Rectal smooth muscle tissue (tissue), 1 donor: ENCODE measurements around the gene BOD1L1.

Source experiments
- H3K27ac ChIP-seq: one replicate; pipeline ENCODE4 v1.7.0; 2013; ENCODE audit warnings: low read depth, low read length, inconsistent platforms
- H3K27me3 ChIP-seq: one replicate; pipeline ENCODE4 v1.7.0; 2013; ENCODE audit warnings: low read length; ENCODE audit not compliant: control insufficient read depth, insufficient read depth
- H3K36me3 ChIP-seq: one replicate; pipeline ENCODE4 v1.7.0; 2013; ENCODE audit warnings: low read length; ENCODE audit not compliant: control insufficient read depth, insufficient read depth
- H3K4me1 ChIP-seq: one replicate; pipeline ENCODE4 v1.7.0; 2013; ENCODE audit warnings: low read length; ENCODE audit not compliant: control insufficient read depth, insufficient read depth
- H3K4me3 ChIP-seq: one replicate; pipeline ENCODE4 v1.7.0; 2013; ENCODE audit warnings: low read length
- H3K9ac ChIP-seq: one replicate; pipeline ENCODE4 v1.7.0; 2013; ENCODE audit warnings: low read length

The BOD1L1 gene

GRCh38 chr4:13627606-13628311 is at the start of gene BOD1L1:
Gene BOD1L1 (minus strand): TSS chr4:13627725. CDS start chr4:13627587, 138 bp downstream.
- peaks cover 11% of the 10 kb centered on the region for H3K4me1 ChIP-seq
- H3K27ac ChIP-seq: peak within 1 kb of the TSS; percentile 92
- H3K36me3 ChIP-seq: no peaks in the 10 kb centered on the region
- no peaks in the 10 kb centered on the region for H3K27me3 ChIP-seq
- peak within 1 kb of the TSS; percentile 94 for H3K9ac ChIP-seq
- peak within 1 kb of the TSS; percentile 98 for H3K4me3 ChIP-seq

GRCh38 chr4:13674971-13675370 is 47.4 kb upstream of the BOD1L1 start:
- no peaks in the 10 kb centered on the region for H3K4me1 ChIP-seq
- no peak overlapping the region for H3K4me3 ChIP-seq
- H3K9ac ChIP-seq: no peak overlapping the region
- H3K36me3 ChIP-seq: no peaks in the 10 kb centered on the region
- no peaks in the 10 kb centered on the region for H3K27me3 ChIP-seq
- no peak overlapping the region for H3K27ac ChIP-seq

DNA sequence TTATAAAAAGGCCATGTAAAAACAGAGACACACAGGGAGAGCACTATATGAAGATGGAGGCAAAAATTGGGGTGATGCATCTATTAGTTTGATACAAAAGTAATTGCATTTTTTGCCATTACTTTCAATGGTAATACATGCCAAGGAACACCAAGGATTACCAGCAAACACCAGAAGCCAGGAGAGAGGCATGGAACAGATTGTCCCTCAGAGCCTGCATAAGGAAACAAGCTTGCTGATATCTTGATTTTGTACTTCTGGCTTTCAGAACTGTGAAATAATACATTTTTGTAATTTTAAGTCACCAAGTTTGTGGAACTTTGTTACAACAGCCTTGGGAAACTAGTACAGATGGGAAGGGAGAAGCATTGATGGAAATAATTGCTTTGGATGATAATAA is 45.6 kb upstream of the BOD1L1 start:
- no peak overlapping the region for H3K27ac ChIP-seq
- H3K27me3 ChIP-seq: no peaks in the 10 kb centered on the region
- H3K4me3 ChIP-seq: no peak overlapping the region
- no peaks in the 10 kb centered on the region for H3K36me3 ChIP-seq
- H3K9ac ChIP-seq: no peak overlapping the region
- no peaks in the 10 kb centered on the region for H3K4me1 ChIP-seq

GRCh38 chr4:13670456-13671160 is 43.1 kb upstream of the BOD1L1 start:
- Histone ChIP-seq H3K9ac (no peak overlapping the region), H3K27me3 (no peaks in the 10 kb centered on the region), H3K27ac (no peak overlapping the region), H3K4me1 (no peaks in the 10 kb centered on the region), H3K36me3 (no peaks in the 10 kb centered on the region), H3K4me3 (no peak overlapping the region)

DNA sequence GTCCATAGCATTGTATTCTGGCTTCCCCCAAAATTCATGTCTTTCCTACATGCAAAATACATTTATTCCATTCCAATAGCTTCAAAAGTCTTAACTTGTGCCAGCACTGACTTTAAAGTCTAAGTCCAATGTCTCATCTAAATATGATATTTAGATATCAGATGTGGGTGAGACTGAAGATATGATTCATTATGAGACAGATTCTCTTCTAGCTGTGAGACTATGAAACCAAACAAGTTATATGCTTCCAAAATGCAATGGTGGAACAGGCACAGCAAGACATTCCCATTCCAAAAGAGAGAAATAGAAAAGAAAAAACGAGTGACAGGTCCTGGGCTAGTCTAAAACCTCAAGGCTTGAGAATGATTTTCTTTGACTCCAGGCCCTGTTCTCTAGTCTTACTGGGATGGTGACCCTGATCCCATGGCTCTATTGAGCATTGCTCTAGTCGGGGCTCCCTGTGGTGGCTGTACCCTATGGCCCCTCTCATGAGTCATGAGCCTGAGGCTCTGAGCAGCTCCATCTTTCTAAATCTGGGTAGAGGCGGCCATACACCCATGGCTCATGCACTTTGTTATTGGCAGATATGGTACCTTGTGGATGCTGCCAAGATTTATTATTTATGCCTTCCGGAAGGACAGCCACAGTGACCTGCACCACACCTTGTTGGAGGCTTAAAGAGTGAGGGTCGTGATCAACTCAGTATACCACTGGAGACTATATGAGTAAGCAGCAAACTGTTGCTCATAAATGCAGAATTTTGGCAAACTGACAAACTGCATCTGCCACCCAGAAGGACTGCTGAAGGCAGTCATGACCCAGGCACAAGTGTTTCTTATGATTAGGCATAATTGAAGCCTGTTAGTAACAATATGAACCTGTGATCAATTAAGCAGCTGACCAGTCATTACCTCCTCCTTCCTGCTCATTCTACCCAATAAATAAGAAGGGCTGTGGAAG is 38.5 kb upstream of the BOD1L1 start:
- no peaks in the 10 kb centered on the region for H3K4me1 ChIP-seq
- H3K4me3 ChIP-seq: no peak overlapping the region
- H3K27me3 ChIP-seq: no peaks in the 10 kb centered on the region
- no peak overlapping the region for H3K27ac ChIP-seq
- no peak overlapping the region for H3K9ac ChIP-seq
- H3K36me3 ChIP-seq: no peaks in the 10 kb centered on the region

DNA sequence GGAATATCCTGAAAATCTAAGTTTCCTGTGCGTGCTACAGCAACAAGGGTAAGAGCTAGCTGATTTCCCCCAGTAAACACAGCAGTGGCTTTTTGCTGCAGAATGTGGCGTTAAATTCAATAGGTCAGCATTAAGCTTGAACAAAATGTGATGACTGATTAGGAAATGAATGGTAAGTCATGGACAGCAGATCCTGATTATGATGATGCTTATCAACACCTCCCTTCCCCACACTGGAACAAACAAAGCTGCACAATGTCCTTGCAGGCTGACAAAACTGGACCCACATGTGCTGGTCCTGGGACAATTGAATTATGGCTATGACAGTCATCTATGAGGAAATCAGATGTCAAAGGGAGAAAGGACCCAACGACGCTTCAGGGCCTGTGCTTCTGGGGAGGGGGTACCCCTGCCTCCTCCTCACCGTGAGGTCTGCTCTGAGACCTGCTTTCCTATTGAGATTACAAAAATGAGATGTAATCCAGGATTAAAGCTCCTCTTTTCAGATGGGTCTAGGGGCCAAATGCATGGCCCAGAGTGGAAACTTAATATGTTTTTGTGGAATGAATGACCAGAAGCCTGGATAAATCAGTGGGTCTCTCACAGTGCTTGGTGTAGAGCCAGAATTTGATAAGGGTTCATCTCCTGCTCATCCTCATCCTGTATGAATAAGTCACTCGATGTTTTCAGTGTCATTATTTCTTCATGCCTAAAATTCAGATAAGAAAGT is 32.0 kb upstream of the BOD1L1 start:
- Histone ChIP-seq H3K27me3 (no peaks in the 10 kb centered on the region), H3K36me3 (no peaks in the 10 kb centered on the region), H3K9ac (no peak overlapping the region), H3K4me3 (no peak overlapping the region), H3K4me1 (no peaks in the 10 kb centered on the region), H3K27ac (no peak overlapping the region)

- no peaks in the 10 kb centered on the region for H3K4me1 ChIP-seq
- peak overlapping the region; percentile 23 for H3K4me3 ChIP-seq
- H3K27me3 ChIP-seq: no peaks in the 10 kb centered on the region
- no peak overlapping the region for H3K9ac ChIP-seq
- no peak overlapping the region for H3K27ac ChIP-seq
- H3K36me3 ChIP-seq: no peaks in the 10 kb centered on the region
Measured at GRCh38 chr4:13656569-13657405, 29.3 kb upstream of the BOD1L1 start.

DNA sequence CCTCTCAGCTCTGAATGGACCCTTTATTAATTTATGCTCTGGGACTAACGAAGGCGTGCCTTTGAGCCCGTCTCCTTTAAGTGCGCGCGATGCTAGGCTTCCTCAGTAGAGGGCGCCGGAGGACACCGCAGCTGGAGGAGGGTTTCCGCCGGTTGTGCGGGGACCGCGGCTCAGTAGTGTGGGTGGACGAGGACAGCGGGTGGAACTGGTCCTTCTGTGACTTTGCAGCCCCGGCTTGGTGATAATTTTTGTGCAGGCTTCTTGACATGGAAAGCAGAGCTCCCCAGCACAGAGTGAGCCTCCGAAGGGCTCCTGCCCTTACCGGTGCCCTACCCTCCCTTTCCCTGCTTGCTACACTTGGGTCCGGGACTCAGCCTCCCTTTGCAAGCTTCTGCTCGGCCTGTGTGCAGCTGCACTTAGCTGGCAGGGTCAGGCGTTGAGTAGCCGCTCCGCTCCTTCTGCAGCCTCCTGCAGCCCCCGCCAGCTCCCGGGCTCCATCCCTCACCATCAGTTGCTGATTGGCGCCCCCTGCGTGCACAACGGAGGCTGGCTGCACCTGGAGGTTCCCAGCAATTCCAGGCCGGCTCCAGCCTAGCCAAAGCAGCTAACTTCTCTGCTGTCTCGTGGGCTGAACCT is 26.8 kb upstream of the BOD1L1 start:
- no peak overlapping the region for H3K27ac ChIP-seq
- H3K4me1 ChIP-seq: no peaks in the 10 kb centered on the region
- no peaks in the 10 kb centered on the region for H3K27me3 ChIP-seq
- H3K4me3 ChIP-seq: peak overlapping the region; percentile 68
- H3K36me3 ChIP-seq: no peaks in the 10 kb centered on the region
- no peak overlapping the region for H3K9ac ChIP-seq

GRCh38 chr4:13653766-13654161 is 26.2 kb upstream of the BOD1L1 start:
- no peaks in the 10 kb centered on the region for H3K36me3 ChIP-seq
- H3K4me3 ChIP-seq: no peak overlapping the region
- H3K9ac ChIP-seq: no peak overlapping the region
- H3K27me3 ChIP-seq: no peaks in the 10 kb centered on the region
- H3K27ac ChIP-seq: no peak overlapping the region
- no peaks in the 10 kb centered on the region for H3K4me1 ChIP-seq

- Histone ChIP-seq H3K27ac (no peak overlapping the region), H3K36me3 (no peaks in the 10 kb centered on the region), H3K27me3 (no peaks in the 10 kb centered on the region), H3K4me3 (no peak overlapping the region), H3K9ac (no peak overlapping the region), H3K4me1 (no peaks in the 10 kb centered on the region)
Measured at GRCh38 chr4:13647031-13647430, 19.5 kb upstream of the BOD1L1 start.

DNA sequence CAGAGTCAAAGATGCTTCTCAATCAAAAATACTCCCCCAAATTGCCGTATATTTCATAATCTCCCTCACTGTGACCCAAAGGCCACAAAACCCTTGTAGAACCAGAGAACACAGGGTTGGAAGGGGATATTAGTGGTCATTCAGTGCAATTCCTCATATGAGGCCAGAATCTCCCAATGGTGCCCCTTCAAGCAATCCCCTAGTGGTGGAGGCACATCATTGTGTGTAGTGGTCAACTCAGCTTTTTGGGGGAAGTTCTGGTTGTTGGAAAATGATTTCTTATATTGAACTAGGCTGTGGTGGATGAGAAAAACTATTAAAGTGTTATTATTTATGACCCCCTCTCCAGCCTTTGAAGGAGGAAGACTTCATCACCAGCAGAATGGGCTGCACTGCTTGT is 17.6 kb upstream of the BOD1L1 start:
- H3K9ac ChIP-seq: no peak overlapping the region
- no peaks in the 10 kb centered on the region for H3K4me1 ChIP-seq
- H3K4me3 ChIP-seq: no peak overlapping the region
- no peak overlapping the region for H3K27ac ChIP-seq
- H3K36me3 ChIP-seq: no peaks in the 10 kb centered on the region
- H3K27me3 ChIP-seq: no peaks in the 10 kb centered on the region
